GM23338 (cell line): Measurements from ENCODE around the gene CDON. TPM values are rescaled to one million over a fixed set of nuclear protein-coding genes. Genes with fewer than 3 reads are reported as not detected.

ENCODE experiments used
- ATAC-seq: fragments of 200-7000 bp; cut with Tn5 transposase; 3 replicates; pipeline ENCODE4 v1.9.1; 2020
- DNase-seq: peaks from one replicate; pipeline ENCODE4 v3.0.0-alpha.2; 2015; ENCODE audit warnings: low spot score
- H2AFZ ChIP-seq: fragments of 200-600 bp; sonication (generic); 2 replicates; pipeline ENCODE4 v1.8.0; 2016; ENCODE audit warnings: antibody characterized with exemption, mild to moderate bottlenecking, moderate library complexity
- H3F3A ChIP-seq: fragments of 200-600 bp; sonication (generic); replicated peaks from 2 replicates; pipeline ENCODE4 v1.8.0; 2017; ENCODE audit warnings: antibody characterized with exemption, mixed run types, low read depth
- H3K27ac ChIP-seq: fragments of 200-600 bp; sonication (generic); 2 replicates; pipeline ENCODE4 v1.6.1; 2016; ENCODE audit warnings: low read depth
- H3K27me3 ChIP-seq: fragments of 200-600 bp; sonication (generic); 2 replicates; pipeline ENCODE4 v1.8.0; 2016; ENCODE audit warnings: mild to moderate bottlenecking, mixed run types, moderate library complexity; ENCODE audit not compliant: insufficient read depth
- H3K36me3 ChIP-seq: fragments of 200-600 bp; sonication (generic); 2 replicates; pipeline ENCODE4 v1.8.0; 2016; ENCODE audit warnings: mild to moderate bottlenecking; ENCODE audit not compliant: insufficient read depth
- H3K4me1 ChIP-seq: fragments of 200-600 bp; sonication (generic); 2 replicates; pipeline ENCODE4 v1.8.0; 2016; ENCODE audit warnings: mild to moderate bottlenecking, moderate library complexity; ENCODE audit not compliant: insufficient read depth
- H3K4me2 ChIP-seq: fragments of 200-600 bp; sonication (generic); 2 replicates; pipeline ENCODE4 v1.7.1; 2017; ENCODE audit warnings: mixed run types
- H3K4me3 ChIP-seq: fragments of 200-600 bp; sonication (generic); 2 replicates; pipeline ENCODE4 v1.6.1; 2016; ENCODE audit warnings: mixed run types
- H3K79me2 ChIP-seq: fragments of 200-600 bp; sonication (generic); replicated peaks from 2 replicates; pipeline ENCODE4 v1.8.0; 2017; ENCODE audit warnings: mild to moderate bottlenecking; ENCODE audit not compliant: insufficient read depth
- H3K9me2 ChIP-seq: fragments of 200-600 bp; sonication (generic); 2 replicates; pipeline ENCODE4 v1.8.0; 2017; ENCODE audit not compliant: insufficient read depth
- H4K20me1 ChIP-seq: fragments of 200-600 bp; sonication (generic); replicated peaks from 2 replicates; pipeline ENCODE4 v1.8.0; 2017; ENCODE audit warnings: mild to moderate bottlenecking; ENCODE audit not compliant: insufficient read depth
- H3K27ac Mint-ChIP-seq: 2 replicates; pipeline ENCODE4 v1.8.0; 2020; ENCODE audit warnings: inconsistent platforms, mild to moderate bottlenecking, moderate library complexity, mixed read lengths
- H3K27me3 Mint-ChIP-seq: 3 replicates; pipeline ENCODE4 v1.8.0; 2022; ENCODE audit warnings: low read depth, mild to moderate bottlenecking, moderate library complexity, mixed read lengths, inconsistent platforms; ENCODE audit not compliant: insufficient read depth, poor library complexity
- H3K36me3 Mint-ChIP-seq: 3 replicates; pipeline ENCODE4 v1.8.0; 2021; ENCODE audit warnings: low read depth, mild to moderate bottlenecking, inconsistent platforms, moderate library complexity, mixed read lengths
- H3K4me1 Mint-ChIP-seq: 3 replicates; pipeline ENCODE4 v1.8.0; 2020; ENCODE audit warnings: mild to moderate bottlenecking, inconsistent platforms, mixed read lengths
- H3K4me3 Mint-ChIP-seq: 3 replicates; pipeline ENCODE4 v1.8.0; 2021; ENCODE audit warnings: moderate library complexity, mild to moderate bottlenecking, inconsistent platforms, mixed read lengths
- H3K9me3 Mint-ChIP-seq: 3 replicates; pipeline ENCODE4 v1.8.0; 2020; ENCODE audit warnings: moderate library complexity, mild to moderate bottlenecking, inconsistent platforms, mixed read lengths
- CREB1 ChIP-seq: fragments of 250-450 bp; sonication (Bioruptor Pico); IDR thresholded peaks from 2 replicates; pipeline ENCODE4 v1.5.0; 2020; ENCODE audit warnings: low read depth, mild to moderate bottlenecking, moderate library complexity
- EZH2 ChIP-seq: fragments of 200-600 bp; sonication (generic); IDR thresholded peaks from one replicate; pipeline ENCODE4 v1.8.0; 2017; ENCODE audit warnings: antibody characterized with exemption, mild to moderate bottlenecking, low read depth; ENCODE audit not compliant: unreplicated experiment
- EZH2phosphoT487 ChIP-seq: fragments of 200-600 bp; sonication (generic); IDR thresholded peaks from one replicate; pipeline ENCODE4 v1.8.1; 2018; ENCODE audit warnings: antibody characterized with exemption; ENCODE audit not compliant: unreplicated experiment
- JUNB ChIP-seq: IDR thresholded peaks from one replicate; pipeline ENCODE4 v1.6.1; 2016; ENCODE audit warnings: antibody characterized with exemption; ENCODE audit not compliant: unreplicated experiment
- NANOG ChIP-seq: IDR thresholded peaks from 2 replicates; pipeline ENCODE4 v1.6.1; 2016; ENCODE audit warnings: antibody characterized with exemption, borderline replicate concordance
- POLR2AphosphoS5 ChIP-seq: IDR thresholded peaks from 2 replicates; pipeline ENCODE4 v1.6.1; 2016; ENCODE audit warnings: antibody characterized with exemption, low read depth
- STAT1 ChIP-seq: IDR thresholded peaks from one replicate; pipeline ENCODE4 v1.6.1; 2016; ENCODE audit warnings: antibody characterized with exemption; ENCODE audit not compliant: unreplicated experiment
- ZNF114 ChIP-seq: fragments of 250-450 bp; sonication (Bioruptor Pico); IDR thresholded peaks from 2 replicates; pipeline ENCODE4 v1.5.0; 2020; ENCODE audit warnings: mild to moderate bottlenecking, moderate library complexity
- ZNF331 ChIP-seq: fragments of 250-450 bp; sonication (Bioruptor Pico); IDR thresholded peaks from 2 replicates; pipeline ENCODE4 v1.5.0; 2020; ENCODE audit warnings: low read depth, mild to moderate bottlenecking, moderate library complexity
- polyA plus RNA-seq: library from polyadenylated mRNA; unstranded; fragments of >200 nt; fragmentation: Nextera tagmentation; extraction: Ambion mirVana; gene quantifications from 2 replicates; pipeline ENCODE4 v1.2.1, GENCODE V29; 2016
- total RNA-seq: library from RNA; depleted of rRNA; stranded (reverse); fragments of >200 nt; shearing (Covaris generic); gene quantifications from 2 replicates; pipeline ENCODE4 v1.2.3, GENCODE V29; 2014
- TF ChIP-seq, protein P1 (sequence below): IDR thresholded peaks from 2 replicates; pipeline ENCODE4 v1.6.1; 2016; ENCODE audit warnings: antibody characterized with exemption
- TF ChIP-seq, protein P2 (sequence below): IDR thresholded peaks from one replicate; pipeline ENCODE4 v1.6.1; 2018; ENCODE audit warnings: antibody characterized with exemption; ENCODE audit not compliant: unreplicated experiment
- TF ChIP-seq, protein P3 (sequence below): fragments of 250-450 bp; sonication (Bioruptor Pico); IDR thresholded peaks from 2 replicates; pipeline ENCODE4 v1.5.0; 2020; ENCODE audit warnings: mild to moderate bottlenecking, moderate library complexity
- TF ChIP-seq, protein P4 (sequence below), 2 experiments: fragments of 200-600 bp in 1 of 2; sonication (generic) in 1 of 2; conservative IDR thresholded peaks; 2 replicates each; pipeline versions ENCODE4 v1.5.1 to v1.6.1; 2016 to 2017; ENCODE audit warnings: antibody characterized with exemption in 2 of 2, low read depth in 2 of 2, mild to moderate bottlenecking in 2 of 2, moderate library complexity in 1 of 2

Gene CDON
- total and polyA plus RNA-seq, 2 experiments from 2014 or later, result 4.1 to 35.5 TPM

DNA sequence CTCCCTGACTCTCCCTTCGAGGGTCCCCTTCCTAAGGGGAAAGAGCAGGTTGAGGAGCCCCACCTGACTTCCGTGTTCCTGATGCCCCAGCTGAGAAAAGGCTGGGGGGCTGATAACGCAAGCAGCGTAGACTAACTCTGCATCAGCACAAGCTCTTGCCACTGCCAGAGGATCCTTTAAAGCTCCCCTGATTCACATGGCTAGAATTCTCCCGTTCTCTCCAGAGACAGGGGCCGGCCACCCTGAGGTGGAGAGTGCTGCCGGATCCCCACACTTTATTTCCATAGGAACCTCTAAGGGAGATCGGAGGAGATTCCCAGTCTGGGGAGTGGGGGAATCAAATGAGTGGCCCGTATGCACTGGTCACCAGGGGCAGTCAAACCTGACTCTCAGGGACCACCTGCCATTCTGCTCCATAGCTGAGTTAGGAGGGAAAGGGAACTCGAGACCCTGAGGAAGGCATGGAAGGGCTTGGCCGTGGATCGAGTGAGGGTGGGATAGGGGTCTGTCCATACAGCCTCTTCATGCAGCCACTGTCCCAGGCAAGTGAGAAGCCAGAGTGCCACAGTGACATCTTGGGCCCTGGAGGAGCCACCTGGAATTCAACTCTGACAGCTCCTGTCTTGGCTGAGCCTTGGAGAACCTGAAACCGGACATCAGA, 118.2 kb downstream of the CDON start:
- TF ChIP-seq NANOG (no peak), ZNF114 (no peak), EZH2phosphoT487 (no peak), POLR2AphosphoS5 (no peak), EZH2 (no peak), STAT1 (no peak), JUNB (no peak), CREB1 (no peak), ZNF331 (CRISPR knock-in tag) (no peak)
- TF ChIP-seq, protein P1, sequence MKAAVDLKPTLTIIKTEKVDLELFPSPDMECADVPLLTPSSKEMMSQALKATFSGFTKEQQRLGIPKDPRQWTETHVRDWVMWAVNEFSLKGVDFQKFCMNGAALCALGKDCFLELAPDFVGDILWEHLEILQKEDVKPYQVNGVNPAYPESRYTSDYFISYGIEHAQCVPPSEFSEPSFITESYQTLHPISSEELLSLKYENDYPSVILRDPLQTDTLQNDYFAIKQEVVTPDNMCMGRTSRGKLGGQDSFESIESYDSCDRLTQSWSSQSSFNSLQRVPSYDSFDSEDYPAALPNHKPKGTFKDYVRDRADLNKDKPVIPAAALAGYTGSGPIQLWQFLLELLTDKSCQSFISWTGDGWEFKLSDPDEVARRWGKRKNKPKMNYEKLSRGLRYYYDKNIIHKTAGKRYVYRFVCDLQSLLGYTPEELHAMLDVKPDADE, result no peak
- TF ChIP-seq, protein P2, sequence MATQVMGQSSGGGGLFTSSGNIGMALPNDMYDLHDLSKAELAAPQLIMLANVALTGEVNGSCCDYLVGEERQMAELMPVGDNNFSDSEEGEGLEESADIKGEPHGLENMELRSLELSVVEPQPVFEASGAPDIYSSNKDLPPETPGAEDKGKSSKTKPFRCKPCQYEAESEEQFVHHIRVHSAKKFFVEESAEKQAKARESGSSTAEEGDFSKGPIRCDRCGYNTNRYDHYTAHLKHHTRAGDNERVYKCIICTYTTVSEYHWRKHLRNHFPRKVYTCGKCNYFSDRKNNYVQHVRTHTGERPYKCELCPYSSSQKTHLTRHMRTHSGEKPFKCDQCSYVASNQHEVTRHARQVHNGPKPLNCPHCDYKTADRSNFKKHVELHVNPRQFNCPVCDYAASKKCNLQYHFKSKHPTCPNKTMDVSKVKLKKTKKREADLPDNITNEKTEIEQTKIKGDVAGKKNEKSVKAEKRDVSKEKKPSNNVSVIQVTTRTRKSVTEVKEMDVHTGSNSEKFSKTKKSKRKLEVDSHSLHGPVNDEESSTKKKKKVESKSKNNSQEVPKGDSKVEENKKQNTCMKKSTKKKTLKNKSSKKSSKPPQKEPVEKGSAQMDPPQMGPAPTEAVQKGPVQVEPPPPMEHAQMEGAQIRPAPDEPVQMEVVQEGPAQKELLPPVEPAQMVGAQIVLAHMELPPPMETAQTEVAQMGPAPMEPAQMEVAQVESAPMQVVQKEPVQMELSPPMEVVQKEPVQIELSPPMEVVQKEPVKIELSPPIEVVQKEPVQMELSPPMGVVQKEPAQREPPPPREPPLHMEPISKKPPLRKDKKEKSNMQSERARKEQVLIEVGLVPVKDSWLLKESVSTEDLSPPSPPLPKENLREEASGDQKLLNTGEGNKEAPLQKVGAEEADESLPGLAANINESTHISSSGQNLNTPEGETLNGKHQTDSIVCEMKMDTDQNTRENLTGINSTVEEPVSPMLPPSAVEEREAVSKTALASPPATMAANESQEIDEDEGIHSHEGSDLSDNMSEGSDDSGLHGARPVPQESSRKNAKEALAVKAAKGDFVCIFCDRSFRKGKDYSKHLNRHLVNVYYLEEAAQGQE, result no peak
- TF ChIP-seq, protein P3, sequence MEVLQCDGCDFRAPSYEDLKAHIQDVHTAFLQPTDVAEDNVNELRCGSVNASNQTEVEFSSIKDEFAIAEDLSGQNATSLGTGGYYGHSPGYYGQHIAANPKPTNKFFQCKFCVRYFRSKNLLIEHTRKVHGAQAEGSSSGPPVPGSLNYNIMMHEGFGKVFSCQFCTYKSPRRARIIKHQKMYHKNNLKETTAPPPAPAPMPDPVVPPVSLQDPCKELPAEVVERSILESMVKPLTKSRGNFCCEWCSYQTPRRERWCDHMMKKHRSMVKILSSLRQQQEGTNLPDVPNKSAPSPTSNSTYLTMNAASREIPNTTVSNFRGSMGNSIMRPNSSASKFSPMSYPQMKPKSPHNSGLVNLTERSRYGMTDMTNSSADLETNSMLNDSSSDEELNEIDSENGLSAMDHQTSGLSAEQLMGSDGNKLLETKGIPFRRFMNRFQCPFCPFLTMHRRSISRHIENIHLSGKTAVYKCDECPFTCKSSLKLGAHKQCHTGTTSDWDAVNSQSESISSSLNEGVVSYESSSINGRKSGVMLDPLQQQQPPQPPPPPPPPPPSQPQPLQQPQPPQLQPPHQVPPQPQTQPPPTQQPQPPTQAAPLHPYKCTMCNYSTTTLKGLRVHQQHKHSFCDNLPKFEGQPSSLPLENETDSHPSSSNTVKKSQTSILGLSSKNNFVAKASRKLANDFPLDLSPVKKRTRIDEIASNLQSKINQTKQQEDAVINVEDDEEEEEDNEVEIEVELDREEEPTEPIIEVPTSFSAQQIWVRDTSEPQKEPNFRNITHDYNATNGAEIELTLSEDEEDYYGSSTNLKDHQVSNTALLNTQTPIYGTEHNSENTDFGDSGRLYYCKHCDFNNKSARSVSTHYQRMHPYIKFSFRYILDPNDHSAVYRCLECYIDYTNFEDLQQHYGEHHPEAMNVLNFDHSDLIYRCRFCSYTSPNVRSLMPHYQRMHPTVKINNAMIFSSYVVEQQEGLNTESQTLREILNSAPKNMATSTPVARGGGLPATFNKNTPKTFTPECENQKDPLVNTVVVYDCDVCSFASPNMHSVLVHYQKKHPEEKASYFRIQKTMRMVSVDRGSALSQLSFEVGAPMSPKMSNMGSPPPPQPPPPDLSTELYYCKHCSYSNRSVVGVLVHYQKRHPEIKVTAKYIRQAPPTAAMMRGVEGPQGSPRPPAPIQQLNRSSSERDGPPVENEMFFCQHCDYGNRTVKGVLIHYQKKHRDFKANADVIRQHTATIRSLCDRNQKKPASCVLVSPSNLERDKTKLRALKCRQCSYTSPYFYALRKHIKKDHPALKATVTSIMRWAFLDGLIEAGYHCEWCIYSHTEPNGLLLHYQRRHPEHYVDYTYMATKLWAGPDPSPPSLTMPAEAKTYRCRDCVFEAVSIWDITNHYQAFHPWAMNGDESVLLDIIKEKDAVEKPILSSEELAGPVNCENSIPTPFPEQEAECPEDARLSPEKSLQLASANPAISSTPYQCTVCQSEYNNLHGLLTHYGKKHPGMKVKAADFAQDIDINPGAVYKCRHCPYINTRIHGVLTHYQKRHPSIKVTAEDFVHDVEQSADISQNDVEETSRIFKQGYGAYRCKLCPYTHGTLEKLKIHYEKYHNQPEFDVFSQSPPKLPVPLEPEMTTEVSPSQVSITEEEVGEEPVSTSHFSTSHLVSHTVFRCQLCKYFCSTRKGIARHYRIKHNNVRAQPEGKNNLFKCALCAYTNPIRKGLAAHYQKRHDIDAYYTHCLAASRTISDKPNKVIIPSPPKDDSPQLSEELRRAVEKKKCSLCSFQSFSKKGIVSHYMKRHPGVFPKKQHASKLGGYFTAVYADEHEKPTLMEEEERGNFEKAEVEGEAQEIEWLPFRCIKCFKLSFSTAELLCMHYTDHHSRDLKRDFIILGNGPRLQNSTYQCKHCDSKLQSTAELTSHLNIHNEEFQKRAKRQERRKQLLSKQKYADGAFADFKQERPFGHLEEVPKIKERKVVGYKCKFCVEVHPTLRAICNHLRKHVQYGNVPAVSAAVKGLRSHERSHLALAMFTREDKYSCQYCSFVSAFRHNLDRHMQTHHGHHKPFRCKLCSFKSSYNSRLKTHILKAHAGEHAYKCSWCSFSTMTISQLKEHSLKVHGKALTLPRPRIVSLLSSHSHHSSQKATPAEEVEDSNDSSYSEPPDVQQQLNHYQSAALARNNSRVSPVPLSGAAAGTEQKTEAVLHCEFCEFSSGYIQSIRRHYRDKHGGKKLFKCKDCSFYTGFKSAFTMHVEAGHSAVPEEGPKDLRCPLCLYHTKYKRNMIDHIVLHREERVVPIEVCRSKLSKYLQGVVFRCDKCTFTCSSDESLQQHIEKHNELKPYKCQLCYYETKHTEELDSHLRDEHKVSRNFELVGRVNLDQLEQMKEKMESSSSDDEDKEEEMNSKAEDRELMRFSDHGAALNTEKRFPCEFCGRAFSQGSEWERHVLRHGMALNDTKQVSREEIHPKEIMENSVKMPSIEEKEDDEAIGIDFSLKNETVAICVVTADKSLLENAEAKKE (CRISPR knock-in tag), result no peak
- TF ChIP-seq, protein P4, sequence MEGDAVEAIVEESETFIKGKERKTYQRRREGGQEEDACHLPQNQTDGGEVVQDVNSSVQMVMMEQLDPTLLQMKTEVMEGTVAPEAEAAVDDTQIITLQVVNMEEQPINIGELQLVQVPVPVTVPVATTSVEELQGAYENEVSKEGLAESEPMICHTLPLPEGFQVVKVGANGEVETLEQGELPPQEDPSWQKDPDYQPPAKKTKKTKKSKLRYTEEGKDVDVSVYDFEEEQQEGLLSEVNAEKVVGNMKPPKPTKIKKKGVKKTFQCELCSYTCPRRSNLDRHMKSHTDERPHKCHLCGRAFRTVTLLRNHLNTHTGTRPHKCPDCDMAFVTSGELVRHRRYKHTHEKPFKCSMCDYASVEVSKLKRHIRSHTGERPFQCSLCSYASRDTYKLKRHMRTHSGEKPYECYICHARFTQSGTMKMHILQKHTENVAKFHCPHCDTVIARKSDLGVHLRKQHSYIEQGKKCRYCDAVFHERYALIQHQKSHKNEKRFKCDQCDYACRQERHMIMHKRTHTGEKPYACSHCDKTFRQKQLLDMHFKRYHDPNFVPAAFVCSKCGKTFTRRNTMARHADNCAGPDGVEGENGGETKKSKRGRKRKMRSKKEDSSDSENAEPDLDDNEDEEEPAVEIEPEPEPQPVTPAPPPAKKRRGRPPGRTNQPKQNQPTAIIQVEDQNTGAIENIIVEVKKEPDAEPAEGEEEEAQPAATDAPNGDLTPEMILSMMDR (conservative IDR thresholded peaks at IDR 0.05; ENCODE audit: low read depth in 2 of 2), result no peak
- Histone ChIP-seq H2AFZ (no peak overlapping the region), H3K79me2 (no peaks in the 10 kb centered on the region), H3K27me3 (no peaks in the 10 kb centered on the region), H3K36me3 (no peaks in the 10 kb centered on the region), H3K9me2 (no peaks in the 10 kb centered on the region), H3K27ac (no peak overlapping the region), H3K4me2 (no peak overlapping the region), H3F3A (no peaks in the 10 kb centered on the region), H3K4me3 (no peak overlapping the region), H3K4me1 (peaks cover 13% of the 10 kb centered on the region), H4K20me1 (no peaks in the 10 kb centered on the region)
- Mint-ChIP-seq H3K9me3 (no peaks in the 10 kb centered on the region; the same call in 2 of the 3 replicates), H3K27ac (no peak overlapping the region), H3K36me3 (no peaks in the 10 kb centered on the region; the same call in 2 of the 3 replicates), H3K4me1 (peaks cover 17% of the 10 kb centered on the region), H3K4me3 (no peak overlapping the region), H3K27me3 (peaks cover 15% of the 10 kb centered on the region)
- no peak for DNase-seq
- no peak for ATAC-seq
